Stimulated activated CD8-positive, alpha-beta memory T cell treated with anti-CD3 and anti-CD28 coated beads, Interleukin-12 subunit alpha, Interleukin-12 subunit beta, amount 100 ng/mL, for 24 hours (primary cell): ENCODE results near the gene EFNA5.

Experiments
- DNase-seq: peaks from one replicate; pipeline ENCODE4 v3.0.0-alpha.2; 2020; ENCODE audit errors: extremely low read depth

EFNA5 gene

GRCh38 chr5:107603349-107603748 lies 67.4 kb downstream of the EFNA5 start:
- no peak for DNase-seq

GRCh38 chr5:107602896-107603295 lies 67.8 kb downstream of the EFNA5 start:
- no peak for DNase-seq

- DNase-seq: no peak
Observed at GRCh38 chr5:107601076-107601475, 69.7 kb downstream of the EFNA5 start.

- no peak for DNase-seq
Observed at GRCh38 chr5:107598958-107599357, 71.8 kb downstream of the EFNA5 start.

DNA sequence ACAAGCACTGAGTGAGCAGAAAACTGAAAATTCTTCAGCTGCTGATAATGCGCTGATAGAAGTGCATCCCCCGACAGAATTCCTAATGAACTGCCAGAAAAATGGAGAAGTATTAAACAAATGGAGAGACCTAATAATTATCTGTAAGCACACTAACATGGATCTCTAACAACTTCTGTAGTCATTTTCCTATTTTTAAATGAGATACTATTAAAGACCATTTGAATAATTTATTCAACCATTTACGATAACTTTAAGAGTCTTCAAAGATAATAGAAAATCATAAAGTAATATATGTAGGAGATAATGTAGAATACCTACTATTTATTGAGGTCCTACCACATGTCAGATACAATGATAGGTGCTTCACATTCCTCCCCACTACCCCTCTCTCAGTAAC lies 72.9 kb downstream of the EFNA5 start:
- no peak for DNase-seq

- no peak for DNase-seq
Observed at GRCh38 chr5:107597247-107597646, 73.5 kb downstream of the EFNA5 start.

DNA sequence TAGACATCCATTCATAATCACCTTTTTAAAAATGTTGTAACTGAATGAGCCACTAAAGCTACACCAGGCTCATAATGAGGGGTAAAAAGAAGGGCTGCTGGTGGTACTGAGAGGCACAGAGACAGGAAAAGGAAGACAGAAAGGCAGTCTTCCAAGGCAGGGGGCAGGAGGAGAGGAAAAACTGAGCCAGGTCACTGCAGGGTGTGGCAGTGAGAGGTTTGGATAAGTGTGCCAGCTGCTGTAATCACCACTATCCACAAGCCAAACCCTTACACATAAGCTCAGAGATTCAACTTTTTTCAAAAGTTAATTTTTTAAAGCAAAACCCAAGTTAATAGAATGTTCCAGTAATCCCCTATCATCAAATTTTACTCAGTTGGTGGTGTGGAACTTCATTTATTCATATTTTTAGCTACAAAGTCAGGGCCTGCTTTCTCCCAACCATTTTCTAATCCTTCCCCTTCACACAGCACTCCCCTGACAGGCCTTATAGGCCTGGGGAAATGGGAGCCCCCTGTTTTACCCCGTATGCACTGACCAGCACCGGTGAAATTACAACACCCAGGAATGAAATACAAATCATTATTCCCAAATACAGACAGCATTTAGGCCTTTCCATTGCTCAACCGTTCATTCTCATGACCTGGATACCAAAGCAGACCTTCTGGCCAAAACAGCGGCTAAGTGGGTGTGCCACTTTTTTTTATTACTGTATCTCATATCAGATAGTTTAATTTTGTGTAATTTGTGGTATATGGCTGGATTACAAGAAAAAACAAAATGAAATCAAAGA lies 76.3 kb downstream of the EFNA5 start:
- DNase-seq: no peak

- DNase-seq: no peak
Observed at GRCh38 chr5:107593009-107593408, 77.7 kb downstream of the EFNA5 start.

GRCh38 chr5:107592515-107592914 lies 78.2 kb downstream of the EFNA5 start:
- DNase-seq: no peak

DNA sequence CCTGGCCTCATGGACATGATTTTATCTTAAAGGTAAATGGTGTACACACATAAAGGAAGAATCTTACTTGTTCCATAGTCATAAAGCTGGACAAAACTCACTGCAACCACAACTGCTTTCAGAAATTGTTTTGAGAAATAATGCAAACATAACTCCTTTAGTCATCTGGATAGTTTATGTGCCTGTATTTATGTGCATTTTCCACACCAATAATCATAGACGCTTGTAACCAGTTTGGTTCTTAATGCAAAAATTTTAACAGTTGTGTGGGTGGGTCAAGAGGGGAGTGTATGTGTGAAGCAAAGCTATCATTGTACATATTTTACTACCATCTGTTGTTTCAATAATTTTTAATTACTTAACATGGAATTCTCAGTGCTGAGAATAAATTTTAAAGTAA lies 80.1 kb downstream of the EFNA5 start:
- DNase-seq: no peak

DNA sequence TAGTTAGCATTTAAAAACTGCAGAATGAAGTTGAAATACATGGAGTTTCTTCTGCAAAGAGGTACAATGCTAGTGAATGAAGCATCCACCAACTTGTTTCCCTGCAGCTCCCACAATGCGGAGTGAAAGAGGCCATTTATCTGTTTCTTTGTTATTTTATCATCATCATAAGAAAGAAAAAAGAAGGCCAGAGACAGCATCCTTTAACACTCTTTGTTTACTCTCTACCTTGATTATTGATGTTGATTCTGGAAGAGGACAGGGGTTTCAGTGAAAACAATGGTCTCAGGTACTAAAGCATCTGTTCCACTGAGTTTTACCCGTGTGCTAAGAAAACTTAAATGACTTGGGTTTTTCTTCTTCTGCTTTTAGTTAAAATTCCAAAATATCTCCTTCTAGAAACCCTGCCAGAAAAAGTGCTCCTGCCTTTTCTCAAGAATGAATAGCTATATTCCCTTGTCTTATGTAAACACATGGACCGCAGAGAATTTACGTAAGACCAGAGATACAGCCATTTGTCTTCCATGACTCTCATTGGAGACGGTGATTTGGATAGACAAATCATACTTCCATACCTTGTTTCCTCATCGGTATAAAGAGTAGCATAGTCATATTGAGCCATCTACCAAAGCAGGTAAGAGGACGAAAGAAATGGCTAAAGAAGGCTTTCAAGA lies 81.1 kb downstream of the EFNA5 start:
- DNase-seq: no peak

DNA sequence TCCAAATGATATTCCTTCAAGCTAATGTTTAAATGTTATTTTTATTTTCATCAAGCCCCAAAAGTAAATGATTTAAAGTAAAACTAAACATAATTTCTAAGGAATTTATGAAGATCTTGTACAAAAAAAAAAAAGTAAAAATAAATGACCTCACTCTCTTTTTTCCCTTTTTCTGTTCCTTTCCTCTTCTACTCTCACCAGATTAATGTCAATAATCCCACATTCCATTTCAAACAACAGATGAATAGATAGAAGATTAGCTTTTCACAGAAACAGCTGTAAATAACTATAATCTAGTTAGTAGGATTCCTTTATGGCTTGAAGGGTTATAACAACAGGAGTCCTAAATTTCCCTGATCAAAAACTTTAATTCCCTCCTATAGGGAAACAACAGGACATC lies 88.1 kb downstream of the EFNA5 start:
- no peak for DNase-seq

- no peak for DNase-seq
Observed at GRCh38 chr5:107580889-107581820, 89.6 kb downstream of the EFNA5 start.

GRCh38 chr5:107578051-107578635 lies 92.6 kb downstream of the EFNA5 start:
- no peak for DNase-seq

- no peak for DNase-seq
Observed at GRCh38 chr5:107577394-107577950, 93.3 kb downstream of the EFNA5 start.

DNA sequence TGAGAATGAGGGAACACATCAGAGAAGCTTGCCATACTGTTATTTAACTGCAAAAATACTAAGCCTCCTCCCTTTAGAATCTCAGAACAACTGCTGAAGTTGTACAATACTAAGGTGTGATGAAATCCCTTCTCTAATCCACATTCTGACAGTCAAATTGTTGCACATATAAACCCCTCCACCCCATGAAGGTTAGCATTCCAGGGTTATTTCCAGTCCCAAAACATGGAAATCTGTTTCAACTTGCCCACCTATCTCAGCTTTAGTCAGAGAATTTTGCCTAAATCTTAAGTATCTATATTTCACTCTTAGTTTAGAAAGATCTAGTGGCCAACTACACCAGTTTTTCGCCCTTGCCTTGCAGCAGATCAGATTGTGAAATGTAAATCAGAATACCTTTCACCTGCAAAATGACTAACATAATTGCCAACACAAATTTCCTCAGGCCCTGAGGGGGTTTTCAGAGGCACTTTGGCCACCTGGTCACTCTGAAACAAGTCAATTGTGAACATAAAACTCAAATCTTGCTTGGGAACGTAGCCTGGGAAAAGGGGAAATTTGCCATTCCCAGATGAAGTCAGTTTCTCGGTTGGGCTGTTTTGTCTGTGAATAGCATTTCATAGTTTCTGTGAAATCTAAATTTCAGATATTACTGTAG lies 93.9 kb downstream of the EFNA5 start:
- DNase-seq: no peak

- no peak for DNase-seq
Observed at GRCh38 chr5:107576155-107576554, 94.6 kb downstream of the EFNA5 start.

DNA sequence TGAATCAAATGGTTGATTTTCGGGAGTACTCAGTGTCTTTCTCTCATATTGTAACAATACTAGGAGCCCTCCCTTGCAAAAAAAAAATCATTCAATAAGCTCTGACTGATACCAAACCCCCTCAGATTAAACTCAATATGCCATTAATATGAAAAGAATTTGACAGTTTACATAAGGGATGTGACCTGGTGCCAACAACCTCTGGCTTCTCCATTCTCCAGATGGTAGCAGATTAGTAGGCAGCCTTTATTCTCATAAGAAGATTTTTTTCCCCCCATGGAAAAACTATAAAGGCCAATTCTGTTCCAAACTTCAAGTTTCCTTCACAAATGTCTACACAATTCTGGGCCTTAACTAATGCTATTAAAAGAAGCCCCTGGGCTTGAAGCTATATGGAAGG lies 96.5 kb downstream of the EFNA5 start:
- no peak for DNase-seq

DNA sequence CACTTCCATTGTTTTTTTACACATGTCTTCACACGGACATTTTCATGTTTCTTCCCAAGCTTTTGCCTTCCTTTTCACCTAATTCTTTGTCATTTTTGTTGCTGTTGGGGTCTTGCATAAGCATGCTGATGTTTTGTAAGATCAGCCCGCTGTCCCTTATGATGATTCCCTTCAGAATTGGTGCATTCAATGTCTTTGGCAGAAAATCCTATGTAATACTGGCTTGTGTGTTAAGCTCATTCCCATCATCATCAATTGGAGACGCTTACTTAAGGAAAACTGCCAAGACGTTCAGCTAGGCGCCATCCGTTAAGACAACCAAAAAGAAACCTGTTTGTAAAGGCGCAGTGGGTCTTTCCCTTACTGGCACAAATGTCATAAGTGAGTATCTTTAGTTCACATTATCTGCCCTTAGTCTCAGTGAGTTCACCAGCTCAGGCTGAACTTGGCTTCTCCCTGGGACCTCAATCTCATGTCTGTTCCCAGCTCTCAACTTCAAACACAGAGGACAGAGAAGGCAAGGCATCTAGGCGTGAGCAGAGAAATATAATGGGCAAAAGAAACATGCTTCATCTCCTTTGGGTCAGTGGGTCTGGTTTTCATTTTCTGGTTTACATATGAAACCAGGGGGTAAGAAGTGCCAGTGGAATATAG lies 97.9 kb downstream of the EFNA5 start:
- no peak for DNase-seq
